Measurements from ENCODE around the gene MYO7B.

MYO7B gene

GRCh38 chr2:127670055-127670956 lies 134.8 kb downstream of the MYO7B start:
- no peak for DNase-seq

- no peak for DNase-seq
These were observed 135.4 kb downstream of the MYO7B start for GRCh38 chr2:127670957-127671290.

GRCh38 chr2:127671557-127672302 lies 136.2 kb downstream of the MYO7B start:
- no peak for DNase-seq

GRCh38 chr2:127672341-127673224 lies 137.1 kb downstream of the MYO7B start:
- no peak for DNase-seq

GRCh38 chr2:127673291-127674069 lies 138.0 kb downstream of the MYO7B start:
- DNase-seq = no peak

- no peak for DNase-seq
These were observed 139.0 kb downstream of the MYO7B start for GRCh38 chr2:127674241-127675209.

GRCh38 chr2:127675331-127676261 lies 140.1 kb downstream of the MYO7B start, which contains the start of gene LIMS2:
LIMS2 (minus strand) TSS chr2:127675530; CDS start chr2:127675024, 506 bp downstream.
- peak; percentile 5 for DNase-seq

- no peak for DNase-seq
These were observed 141.4 kb downstream of the MYO7B start for GRCh38 chr2:127676906-127677305.

- DNase-seq = no peak
These were observed 143.0 kb downstream of the MYO7B start for GRCh38 chr2:127678531-127678930.

GRCh38 chr2:127678991-127679390 lies 143.5 kb downstream of the MYO7B start:
- DNase-seq = no peak

GRCh38 chr2:127679680-127680361 lies 144.3 kb downstream of the MYO7B start:
- DNase-seq = no peak

- DNase-seq = no peak
These were observed 145.3 kb downstream of the MYO7B start for GRCh38 chr2:127680706-127681287.

- no peak for DNase-seq
These were observed 145.9 kb downstream of the MYO7B start for GRCh38 chr2:127681288-127681804.

GRCh38 chr2:127681976-127682857 lies 146.7 kb downstream of the MYO7B start:
- no peak for DNase-seq

GRCh38 chr2:127683056-127683455 lies 147.6 kb downstream of the MYO7B start:
- no peak for DNase-seq

- DNase-seq = no peak
These were observed 148.3 kb downstream of the MYO7B start for GRCh38 chr2:127683757-127684156.

- DNase-seq = no peak
These were observed 150.1 kb downstream of the MYO7B start for GRCh38 chr2:127685410-127686080.
